SK-N-SH treated with all-trans-retinoic acid at 6 μM for 48 hours (cell line): Measurements from ENCODE around the gene AUTS2.
A peak's percentile ranks its signal among the peaks of the same experiment; 100 is the strongest.

ENCODE experiments used
- ARNTL ChIP-seq: fragments of 450-650 bp; formaldehyde crosslinking; IDR thresholded peaks from 2 replicates; pipeline ENCODE4 v1.5.0; 2020; ENCODE audit warnings: low read depth, mild to moderate bottlenecking, moderate library complexity, borderline replicate concordance
- CREB5 ChIP-seq: fragments of 250-450 bp; sonication (Bioruptor Pico); IDR thresholded peaks from 2 replicates; pipeline ENCODE4 v1.5.1; 2020; ENCODE audit warnings: low read depth, mild to moderate bottlenecking, moderate library complexity
- CSDC2 ChIP-seq: fragments of 250-450 bp; sonication (Bioruptor Pico); IDR thresholded peaks from 2 replicates; pipeline ENCODE4 v1.5.0; 2020; ENCODE audit warnings: mild to moderate bottlenecking, moderate library complexity
- ESRRG ChIP-seq: fragments of 250-450 bp; sonication (Bioruptor Pico); IDR thresholded peaks from 2 replicates; pipeline ENCODE4 v1.6.1; 2021; ENCODE audit warnings: mild to moderate bottlenecking
- ISL1 ChIP-seq: fragments of 250-450 bp; sonication (Bioruptor Pico); IDR thresholded peaks from 2 replicates; pipeline ENCODE4 v2.1.2; 2022; ENCODE audit warnings: mild to moderate bottlenecking, moderate library complexity
- SNAI2 ChIP-seq: fragments of 250-450 bp; sonication (Bioruptor Pico); IDR thresholded peaks from 2 replicates; pipeline ENCODE4 v1.5.0; 2020; ENCODE audit warnings: mild to moderate bottlenecking, moderate library complexity
- TCF4 ChIP-seq: fragments of 250-450 bp; sonication (Bioruptor Pico); IDR thresholded peaks from 2 replicates; pipeline ENCODE4 v1.8.0; 2021; ENCODE audit warnings: mild to moderate bottlenecking, moderate library complexity, borderline replicate concordance
- TOX ChIP-seq: fragments of 250-450 bp; sonication (Bioruptor Pico); IDR thresholded peaks from 2 replicates; pipeline ENCODE4 v1.8.0; 2021; ENCODE audit warnings: mild to moderate bottlenecking, moderate library complexity, borderline replicate concordance
- ZFP30 ChIP-seq: fragments of 450-650 bp; formaldehyde crosslinking; IDR thresholded peaks from 2 replicates; pipeline ENCODE4 v1.5.0; 2022; ENCODE audit warnings: mild to moderate bottlenecking, moderate library complexity
- ZNF565 ChIP-seq: fragments of 450-650 bp; formaldehyde crosslinking; conservative IDR thresholded peaks from 2 replicates; pipeline ENCODE4 v1.5.0; 2020; ENCODE audit warnings: low read depth, mild to moderate bottlenecking, moderate library complexity
- ZNF8 ChIP-seq: fragments of 450-650 bp; formaldehyde crosslinking; IDR thresholded peaks from 2 replicates; pipeline ENCODE4 v1.5.0; 2020; ENCODE audit warnings: mild to moderate bottlenecking, moderate library complexity
- TF ChIP-seq, protein P1 (sequence below): fragments of 250-450 bp; sonication (Bioruptor Pico); IDR thresholded peaks from 2 replicates; pipeline ENCODE4 v1.5.1; 2021; ENCODE audit warnings: mild to moderate bottlenecking, moderate library complexity
- TF ChIP-seq, protein P2 (sequence below): fragments of 250-450 bp; sonication (Bioruptor Pico); IDR thresholded peaks from 2 replicates; pipeline ENCODE4 v1.8.0; 2020; ENCODE audit warnings: mild to moderate bottlenecking, moderate library complexity, borderline replicate concordance

DNA sequence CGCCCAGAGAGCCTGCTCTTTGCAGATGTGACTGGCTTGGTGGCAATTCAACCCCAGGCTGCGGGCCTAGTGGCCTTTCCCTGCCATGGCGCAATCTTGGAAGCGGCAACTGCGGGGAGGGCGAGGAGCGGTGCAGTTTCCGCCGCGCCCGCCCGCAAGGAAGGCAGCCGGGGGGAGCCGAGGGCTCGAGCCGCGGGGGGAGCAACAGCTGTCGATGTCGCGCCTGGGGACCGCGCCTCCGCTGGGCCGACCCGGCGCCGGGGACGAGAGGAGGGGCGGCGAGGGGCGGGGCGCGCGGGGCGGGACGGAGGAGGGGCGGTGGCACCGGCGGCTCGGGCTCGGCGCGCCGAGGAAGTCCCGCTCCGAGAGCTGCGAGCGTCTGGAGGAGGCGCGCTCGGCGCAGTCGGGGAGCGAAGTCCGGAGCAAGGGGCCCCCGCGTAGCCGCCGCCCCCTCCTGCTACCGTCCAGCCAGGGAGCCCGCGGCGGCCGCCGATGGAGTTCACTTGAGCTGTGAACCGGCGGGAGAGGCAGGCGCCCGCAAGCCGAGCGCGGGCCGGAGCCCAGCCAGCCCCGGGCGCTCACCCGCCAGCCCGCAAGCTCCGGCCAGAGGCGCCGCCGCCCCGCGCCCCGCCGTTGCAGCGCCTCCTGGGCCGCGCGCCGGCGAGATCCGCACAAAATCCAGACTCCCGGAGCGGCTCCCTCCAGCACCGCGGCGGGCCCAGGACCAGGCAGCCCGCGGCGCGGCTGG, 1095.6 kb downstream of the AUTS2 start:
- TF ChIP-seq, protein P1, sequence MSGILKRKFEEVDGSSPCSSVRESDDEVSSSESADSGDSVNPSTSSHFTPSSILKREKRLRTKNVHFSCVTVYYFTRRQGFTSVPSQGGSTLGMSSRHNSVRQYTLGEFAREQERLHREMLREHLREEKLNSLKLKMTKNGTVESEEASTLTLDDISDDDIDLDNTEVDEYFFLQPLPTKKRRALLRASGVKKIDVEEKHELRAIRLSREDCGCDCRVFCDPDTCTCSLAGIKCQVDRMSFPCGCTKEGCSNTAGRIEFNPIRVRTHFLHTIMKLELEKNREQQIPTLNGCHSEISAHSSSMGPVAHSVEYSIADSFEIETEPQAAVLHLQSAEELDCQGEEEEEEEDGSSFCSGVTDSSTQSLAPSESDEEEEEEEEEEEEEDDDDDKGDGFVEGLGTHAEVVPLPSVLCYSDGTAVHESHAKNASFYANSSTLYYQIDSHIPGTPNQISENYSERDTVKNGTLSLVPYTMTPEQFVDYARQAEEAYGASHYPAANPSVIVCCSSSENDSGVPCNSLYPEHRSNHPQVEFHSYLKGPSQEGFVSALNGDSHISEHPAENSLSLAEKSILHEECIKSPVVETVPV (CRISPR knock-in tag), result no peak
- no peak for TF ChIP-seq TOX (CRISPR knock-in tag)
- no peak for TF ChIP-seq TCF4 (CRISPR knock-in tag)
- TF ChIP-seq ZNF565 (CRISPR knock-in tag), result no peak
- TF ChIP-seq CSDC2 (CRISPR knock-in tag), result no peak
- TF ChIP-seq ISL1 (CRISPR knock-in tag), result no peak
- no peak for TF ChIP-seq CREB5 (CRISPR knock-in tag)
- no peak for TF ChIP-seq ZNF8
- TF ChIP-seq, protein P2, sequence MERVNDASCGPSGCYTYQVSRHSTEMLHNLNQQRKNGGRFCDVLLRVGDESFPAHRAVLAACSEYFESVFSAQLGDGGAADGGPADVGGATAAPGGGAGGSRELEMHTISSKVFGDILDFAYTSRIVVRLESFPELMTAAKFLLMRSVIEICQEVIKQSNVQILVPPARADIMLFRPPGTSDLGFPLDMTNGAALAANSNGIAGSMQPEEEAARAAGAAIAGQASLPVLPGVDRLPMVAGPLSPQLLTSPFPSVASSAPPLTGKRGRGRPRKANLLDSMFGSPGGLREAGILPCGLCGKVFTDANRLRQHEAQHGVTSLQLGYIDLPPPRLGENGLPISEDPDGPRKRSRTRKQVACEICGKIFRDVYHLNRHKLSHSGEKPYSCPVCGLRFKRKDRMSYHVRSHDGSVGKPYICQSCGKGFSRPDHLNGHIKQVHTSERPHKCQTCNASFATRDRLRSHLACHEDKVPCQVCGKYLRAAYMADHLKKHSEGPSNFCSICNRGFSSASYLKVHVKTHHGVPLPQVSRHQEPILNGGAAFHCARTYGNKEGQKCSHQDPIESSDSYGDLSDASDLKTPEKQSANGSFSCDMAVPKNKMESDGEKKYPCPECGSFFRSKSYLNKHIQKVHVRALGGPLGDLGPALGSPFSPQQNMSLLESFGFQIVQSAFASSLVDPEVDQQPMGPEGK (CRISPR knock-in tag), result 0 out of 2 replicates have a peak, but pooled peaks have one; percentile 59
- TF ChIP-seq ESRRG, result no peak
- TF ChIP-seq ZFP30, result no peak
- TF ChIP-seq ARNTL (CRISPR knock-in tag), result no peak
- TF ChIP-seq SNAI2, result no peak
